UCSD-AML1 (cell line): ENCODE data around the gene GPER1.
"Not testable (repeated sequence)": the region's sequence is repeated elsewhere in the genome, so short reads cannot be mapped to it uniquely, and the experiment has no call there.

ENCODE experiments used
- DNase-seq: peaks from one replicate; lab custom pipeline; 2025; ENCODE audit not compliant: unreplicated experiment; lab: John Stamatoyannopoulos, UW

Gene GPER1

DNA sequence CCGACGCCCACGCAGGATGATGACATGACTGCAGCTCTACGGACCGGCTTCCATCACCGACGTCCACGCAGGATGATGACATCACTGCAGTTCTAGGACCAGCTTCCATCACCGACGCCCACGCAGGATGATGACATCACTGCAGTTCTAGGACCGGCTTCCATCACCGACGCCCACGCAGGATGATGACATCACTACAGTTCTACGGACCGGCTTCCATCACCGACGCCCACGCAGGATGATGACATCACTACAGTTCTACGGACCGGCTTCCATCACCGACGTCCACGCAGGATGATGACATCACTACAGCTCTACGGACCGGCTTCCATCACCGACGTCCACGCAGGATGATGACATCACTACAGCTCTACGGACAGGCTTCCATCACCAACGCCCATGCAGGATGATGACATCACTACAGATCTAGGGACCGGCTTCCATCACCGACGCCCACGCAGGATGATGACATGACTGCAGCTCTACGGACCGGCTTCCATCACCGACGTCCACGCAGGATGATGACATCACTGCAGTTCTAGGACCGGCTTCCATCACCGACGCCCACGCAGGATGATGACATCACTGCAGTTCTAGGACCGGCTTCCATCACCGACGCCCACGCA is 28.6 kb downstream of the GPER1 start:
- DNase-seq: not testable (repeated sequence)

DNA sequence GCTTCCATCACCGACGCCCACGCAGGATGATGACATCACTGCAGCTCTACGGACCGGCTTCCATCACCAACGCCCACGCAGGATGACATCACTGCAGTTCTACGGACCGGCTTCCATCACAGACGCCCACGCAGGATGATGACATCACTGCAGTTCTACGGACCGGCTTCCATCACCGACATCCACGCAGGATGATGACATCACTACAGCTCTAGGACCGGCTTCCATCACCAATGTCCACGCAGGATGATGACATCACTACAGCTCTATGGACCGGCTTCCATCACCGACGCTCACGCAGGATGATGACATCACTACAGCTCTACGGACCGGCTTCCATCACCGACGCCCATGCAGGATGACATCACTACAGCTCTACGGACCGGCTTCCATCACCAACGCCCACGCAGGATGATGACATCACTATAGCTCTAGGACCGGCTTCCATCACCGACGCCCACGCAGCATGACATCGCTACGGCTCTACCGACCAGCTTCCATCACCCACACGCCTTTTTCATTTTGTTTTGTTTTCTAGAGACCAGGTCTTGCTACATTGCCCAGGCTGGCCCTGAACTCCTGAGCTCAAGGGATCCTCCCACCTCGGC is 29.5 kb downstream of the GPER1 start:
- no peak for DNase-seq

DNA sequence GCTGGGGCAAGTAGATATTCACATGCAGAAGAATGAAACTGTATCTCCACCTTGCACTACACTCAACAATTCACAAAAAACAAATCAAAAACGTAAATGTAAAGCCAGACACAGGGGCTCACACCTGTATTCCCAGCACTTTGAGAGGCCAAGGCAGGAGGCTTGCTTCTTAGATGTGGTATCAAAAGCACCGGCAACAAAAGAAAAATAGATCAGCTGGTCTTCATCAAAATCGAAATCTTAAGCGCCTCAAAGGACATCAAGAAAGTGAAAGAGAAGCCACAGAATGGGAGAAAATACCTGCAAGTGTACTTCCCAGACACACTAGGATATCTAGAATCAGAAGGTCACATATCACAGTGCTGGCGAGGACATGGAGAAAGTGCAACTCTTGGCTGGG is 31.3 kb downstream of the GPER1 start:
- DNase-seq: no peak

DNA sequence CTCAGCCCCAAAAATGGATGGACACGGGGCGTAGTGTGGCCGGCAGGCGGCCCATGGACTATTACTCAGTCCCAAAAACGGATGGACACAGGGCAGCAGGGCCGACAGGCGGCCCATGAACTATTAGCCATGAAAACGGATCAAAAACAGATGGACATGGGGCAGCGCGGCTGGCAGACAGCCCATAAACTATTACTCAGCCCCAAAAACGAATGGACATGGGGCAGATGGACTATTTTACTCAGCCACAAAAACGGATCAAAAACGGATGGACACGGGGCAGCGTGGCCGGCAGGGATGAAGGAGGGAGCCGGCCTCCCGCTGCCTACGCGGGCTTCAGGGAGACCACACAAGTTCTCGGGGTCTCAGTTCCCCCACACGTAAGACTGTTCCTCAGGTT is 32.9 kb downstream of the GPER1 start:
- DNase-seq: no peak

DNA sequence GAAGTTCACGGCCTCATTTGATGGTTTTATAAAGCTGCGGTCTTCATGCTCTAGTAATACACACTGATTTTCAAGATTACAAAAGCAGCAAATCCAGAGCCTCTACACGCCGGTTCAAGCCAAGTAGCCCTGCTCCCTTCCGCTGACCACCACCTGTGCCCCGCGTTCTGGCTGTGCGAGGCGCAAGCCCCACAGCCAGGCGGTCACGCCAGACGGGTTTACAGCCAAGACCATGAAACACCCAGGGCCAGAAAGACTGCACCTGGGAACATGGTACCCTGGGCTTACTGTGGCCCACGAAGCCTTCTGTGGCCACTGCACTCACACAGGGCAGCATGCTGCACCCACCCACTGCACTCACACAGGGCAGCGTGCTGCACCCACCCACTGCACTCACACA is 33.6 kb downstream of the GPER1 start:
- no peak for DNase-seq

DNA sequence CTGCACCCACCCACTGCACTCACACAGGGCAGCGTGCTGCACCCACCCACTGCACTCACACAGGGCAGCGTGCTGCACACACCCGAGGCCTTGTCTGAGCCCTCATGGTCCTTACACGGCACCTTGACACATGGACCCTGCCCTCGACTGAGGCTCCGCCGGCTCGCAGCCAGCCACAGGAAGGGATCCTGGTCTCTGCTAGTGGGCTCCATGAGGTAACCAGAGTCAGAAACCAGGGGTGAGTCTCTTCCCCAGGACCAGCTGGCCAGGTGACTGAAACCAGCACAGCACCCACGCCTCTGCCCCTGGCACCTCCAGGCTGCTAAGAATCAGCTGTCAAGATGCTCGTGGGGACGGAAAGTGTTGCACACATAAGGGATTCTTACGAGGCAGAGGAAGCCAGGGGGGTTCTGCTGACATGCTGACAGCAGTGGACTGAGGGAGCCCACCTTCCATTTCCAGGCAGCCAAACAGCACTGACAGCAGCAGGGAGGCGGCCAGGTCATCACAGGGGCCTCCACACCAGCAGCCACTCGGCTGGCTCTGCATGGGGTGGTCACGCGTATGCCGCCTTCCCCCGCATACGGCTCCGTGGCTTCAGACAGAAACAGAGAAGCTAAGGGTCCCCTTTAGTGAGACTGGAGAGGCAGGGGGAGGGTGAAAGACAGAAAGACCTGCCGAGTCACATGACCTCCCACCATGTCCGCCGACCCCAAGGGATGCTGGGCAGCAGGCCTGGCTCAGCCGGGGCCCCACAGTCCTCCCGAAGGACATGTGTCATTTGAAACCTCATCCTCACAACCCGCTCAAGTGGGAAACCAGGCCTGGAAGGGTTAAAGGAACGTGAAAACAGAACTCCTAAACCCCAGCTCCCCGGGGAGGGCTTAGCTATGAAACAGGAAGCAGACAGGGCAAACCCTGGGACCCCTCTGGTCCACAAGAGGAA is 34.2 kb downstream of the GPER1 start:
- DNase-seq: no peak

DNA sequence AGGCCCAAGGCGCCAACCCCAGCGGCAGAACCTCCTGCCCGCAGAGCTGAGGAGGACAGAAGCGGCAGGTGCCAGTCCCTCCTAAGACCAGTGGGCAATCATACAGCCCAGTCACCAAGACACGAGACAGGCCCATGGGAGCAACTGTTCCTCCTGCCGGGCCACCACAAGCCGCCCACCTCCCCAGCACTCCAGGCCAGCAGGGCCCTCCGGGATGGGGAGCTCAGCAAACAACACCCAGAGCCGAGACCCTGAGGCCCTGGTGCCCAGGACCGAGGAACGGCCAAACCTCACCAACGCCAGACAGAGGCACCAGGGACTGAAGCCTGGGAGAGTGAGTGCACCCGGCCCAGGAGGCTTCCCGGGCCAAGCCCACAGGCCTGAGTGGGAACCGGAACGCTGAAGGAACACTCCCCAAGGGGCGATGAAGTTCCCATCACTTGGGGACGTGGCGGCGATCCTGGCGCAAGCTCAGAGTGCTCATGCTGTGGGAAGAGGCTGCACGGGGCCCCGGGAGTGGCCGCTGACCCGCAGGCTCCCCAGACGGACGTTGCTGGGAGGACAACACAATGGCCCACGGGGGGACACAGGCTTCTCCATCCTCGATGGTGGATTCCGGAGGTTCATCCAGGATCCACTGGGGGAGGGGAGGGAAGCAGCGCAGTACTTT is 35.1 kb downstream of the GPER1 start:
- DNase-seq: no peak

DNA sequence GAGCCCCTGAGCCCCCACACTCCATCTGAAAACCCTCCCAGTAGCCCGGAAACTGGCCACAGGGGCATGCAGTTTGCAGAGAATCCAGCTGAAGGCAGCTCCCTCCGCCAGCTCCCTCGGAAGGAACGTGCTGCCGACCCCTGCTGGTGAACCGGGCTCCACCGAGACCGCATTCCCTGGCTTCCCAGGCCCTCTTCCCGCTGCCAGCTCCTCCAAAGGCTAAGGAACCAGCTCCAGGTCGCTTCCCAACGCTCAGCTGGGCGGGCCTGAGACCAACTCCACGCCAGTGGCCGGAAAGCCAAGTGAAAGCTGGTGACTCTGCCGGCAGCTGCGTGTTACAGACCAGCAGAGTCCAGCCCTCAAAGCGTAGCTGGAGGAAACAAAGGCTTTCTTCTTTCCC is 35.8 kb downstream of the GPER1 start:
- no peak for DNase-seq

DNA sequence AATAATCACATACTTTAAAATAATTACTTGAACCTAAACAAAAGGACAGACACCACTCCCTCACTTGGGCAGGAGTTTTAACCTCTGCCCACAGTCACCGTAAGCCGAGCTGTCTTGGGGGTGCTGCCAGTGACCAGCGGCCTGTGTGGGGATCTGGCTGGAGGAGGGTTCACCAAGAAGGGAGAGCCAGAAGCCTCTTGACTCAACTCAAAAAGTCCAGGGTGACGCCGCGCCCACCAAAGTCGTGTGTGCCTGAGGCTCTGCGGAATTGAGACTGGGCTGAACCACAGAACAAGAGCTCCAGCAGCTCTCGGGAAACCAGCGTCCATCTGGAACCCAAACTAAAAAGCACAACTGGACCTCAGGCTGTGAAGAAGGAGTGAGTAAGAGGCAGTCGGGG is 36.3 kb downstream of the GPER1 start:
- DNase-seq: no peak

DNA sequence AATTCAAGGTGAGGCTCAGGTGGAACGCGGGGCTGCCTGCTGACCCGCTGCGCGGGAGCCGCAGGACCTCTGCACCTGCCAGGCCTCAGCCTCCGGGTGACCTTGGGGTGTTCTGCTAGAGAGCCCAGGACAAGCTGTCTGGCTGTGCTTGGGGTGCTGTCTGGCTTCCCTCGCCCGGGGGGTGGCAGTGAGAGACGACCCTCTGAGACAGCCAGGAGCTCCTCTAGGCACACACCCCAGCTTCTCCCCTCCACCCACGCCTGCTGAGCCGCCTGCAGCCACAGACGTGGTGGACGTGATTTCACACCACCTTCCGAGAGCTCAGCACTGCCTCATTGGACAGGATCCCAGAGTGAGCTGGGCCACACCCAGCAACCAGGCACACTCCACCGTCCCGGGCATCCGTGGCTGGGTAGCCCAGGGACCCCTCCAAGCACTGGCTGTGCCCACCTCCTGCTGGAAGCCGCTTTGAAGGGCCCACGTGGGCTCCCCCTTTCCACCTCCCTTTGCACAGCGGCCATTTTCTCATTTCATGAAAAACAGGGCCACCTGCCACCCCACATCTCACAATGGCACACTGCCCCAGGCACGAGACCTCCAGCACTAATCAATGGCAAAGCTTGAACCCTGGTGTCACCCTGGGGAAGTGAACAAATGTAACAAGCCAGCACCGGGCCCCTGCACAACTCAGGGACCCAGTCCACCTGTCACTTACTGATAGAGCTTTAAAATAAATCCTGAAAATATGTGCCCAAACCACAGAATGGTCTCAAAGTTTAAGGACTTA is 37.1 kb downstream of the GPER1 start:
- no peak for DNase-seq

DNA sequence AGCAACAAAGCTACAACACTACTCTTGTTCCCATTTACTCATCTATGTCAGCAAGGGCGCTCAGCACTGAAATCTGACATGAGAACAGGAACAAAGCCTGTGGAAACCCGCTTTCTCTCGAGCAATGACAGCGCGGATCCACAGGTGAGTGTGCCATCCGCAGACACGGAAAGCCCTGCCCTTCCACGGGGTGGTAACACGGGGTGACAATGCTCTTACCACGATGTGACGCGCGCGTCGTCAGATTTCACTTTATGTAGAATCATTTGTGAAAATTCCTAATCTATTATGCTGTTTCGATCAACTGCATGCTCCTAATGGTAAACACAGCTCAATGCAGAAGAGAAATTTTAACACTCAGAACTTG is 37.7 kb downstream of the GPER1 start:
- no peak for DNase-seq

DNA sequence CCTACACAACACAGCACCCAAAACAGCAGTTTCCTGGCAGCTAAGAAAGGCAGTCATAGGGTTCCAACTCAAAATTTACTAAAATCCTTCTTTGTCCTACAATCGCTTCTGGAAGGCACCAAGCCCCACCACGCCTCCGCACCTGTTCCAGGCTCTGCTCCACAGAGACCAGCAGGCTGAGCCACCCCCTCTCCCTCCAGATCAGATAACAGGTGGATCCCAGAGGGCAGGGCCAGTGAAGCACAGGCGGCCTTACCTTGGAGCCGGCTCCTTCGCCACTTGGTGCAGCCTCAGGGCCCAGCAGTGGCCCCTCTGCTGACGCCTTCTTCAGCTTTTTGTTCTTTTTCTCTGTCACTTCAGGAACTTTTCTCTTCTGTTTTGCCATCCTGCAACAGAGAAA is 39.1 kb downstream of the GPER1 start:
- no peak for DNase-seq

DNA sequence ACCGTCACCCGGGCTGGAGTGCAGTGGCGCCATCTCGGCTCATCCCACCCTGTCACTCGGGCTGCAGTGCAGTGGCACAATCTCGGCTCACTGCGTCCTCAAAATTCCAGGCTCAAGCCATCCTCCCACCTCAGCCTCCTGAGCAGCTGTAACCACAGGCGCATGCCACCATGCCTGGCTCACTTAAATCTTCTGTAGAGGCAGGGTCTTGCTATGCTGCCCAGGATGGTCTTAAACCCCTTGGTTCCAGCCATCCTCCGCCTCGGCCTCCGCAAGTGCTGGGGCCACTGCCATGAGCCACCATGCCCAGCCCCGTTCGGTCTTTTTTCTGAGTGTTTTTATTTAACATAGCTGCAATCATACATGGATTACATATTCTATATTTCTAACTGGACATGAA is 41.5 kb downstream of the GPER1 start:
- DNase-seq: no peak

DNA sequence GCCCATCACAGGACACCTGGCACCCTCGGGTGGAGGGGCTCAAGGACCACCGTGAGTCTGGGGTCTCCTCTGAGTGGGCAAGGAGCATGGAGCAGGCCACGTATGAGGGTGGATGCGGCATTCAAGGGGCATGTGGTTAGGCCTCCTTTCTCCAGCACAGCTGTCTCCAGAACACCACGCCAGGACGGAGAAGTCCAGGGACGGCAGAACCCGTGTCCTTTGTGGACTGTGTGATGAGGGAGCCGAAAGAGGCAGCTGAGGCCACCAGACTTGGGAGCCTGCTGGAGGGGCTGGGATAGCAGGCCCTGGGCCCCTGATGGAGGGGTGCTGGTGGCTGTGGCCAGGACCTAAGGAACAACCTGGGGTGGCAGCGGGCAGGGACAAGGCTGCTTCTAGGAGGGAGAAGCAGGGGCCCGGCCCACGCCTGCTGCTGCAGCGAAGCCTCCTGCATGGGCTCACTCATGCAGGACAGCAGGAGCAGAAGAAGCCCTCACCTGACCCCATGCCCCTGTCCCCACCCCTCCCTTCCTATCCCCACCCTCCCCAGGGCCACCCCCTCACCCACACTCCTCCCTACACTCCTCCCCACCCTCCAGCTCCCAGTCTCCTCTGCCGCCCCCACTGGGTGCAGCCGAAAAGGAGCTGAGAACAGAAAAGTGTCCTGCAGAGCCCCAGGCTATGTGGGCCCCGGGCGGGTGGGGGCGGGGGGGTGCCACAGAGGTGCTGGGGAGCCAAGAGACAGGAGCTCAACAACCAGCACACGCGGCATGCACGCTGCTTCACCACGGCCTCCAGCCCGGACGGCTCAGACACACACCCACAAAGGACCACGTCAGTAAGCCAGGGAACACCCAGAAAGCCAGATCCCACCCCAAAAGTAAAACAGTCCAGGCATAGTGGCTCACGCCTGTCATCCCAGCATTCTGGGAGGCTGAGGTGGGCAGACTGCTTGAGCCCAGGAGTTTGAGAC is 42.4 kb downstream of the GPER1 start:
- DNase-seq: no peak

DNA sequence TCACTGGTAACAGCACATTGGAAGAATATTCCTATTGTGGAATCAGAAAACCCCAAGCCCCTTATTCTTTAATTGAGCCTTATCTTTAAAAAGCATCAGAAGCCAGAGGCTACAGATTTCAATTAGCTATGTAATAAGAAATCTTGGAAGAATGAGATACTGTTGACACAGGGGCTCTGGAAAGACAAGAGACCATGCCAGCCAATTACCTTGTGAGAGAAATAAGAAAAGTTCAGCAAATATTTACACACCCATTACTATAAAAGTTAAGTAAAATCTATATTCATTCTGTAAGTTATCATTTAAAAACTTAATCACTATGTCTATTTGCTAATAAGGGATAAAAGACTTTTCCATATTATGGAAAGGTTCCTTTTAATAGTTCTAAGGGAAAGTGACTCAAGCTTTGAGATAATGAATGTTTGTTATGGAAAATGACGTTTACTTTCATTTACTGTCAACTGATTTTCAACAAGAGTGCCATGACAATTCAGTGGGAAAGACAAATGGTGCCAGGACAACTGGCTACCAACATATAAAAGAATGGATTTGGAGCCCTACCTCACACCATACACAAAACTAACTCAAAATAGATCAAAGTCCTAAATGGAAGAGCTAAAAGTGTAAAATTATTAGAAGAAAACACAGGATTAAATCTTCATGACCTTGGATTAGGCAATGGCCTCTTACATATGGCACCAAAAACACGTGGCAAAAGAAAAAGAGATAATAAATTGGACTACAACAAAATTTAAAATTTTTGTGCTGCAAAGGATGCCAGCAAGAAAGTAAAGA is 43.8 kb downstream of the GPER1 start:
- DNase-seq: no peak

DNA sequence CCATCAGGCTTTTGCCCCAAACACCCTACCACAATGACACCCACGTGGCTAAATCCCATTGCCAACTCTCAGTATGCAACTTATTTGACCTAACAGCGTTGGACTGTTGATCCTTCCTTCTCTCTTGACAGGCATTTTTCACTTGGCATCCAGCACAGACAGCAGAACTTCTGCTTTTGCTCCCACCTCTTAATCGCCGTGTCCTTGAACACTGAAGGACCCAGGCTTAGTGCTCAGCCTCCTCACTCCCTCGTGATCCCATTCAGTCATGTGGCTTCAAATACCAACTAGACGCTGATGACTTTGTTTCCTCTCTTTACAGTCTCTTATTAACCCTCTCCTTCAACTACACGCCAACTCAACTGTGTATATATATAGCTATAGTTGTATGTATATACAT is 47.0 kb downstream of the GPER1 start:
- DNase-seq: no peak

DNA sequence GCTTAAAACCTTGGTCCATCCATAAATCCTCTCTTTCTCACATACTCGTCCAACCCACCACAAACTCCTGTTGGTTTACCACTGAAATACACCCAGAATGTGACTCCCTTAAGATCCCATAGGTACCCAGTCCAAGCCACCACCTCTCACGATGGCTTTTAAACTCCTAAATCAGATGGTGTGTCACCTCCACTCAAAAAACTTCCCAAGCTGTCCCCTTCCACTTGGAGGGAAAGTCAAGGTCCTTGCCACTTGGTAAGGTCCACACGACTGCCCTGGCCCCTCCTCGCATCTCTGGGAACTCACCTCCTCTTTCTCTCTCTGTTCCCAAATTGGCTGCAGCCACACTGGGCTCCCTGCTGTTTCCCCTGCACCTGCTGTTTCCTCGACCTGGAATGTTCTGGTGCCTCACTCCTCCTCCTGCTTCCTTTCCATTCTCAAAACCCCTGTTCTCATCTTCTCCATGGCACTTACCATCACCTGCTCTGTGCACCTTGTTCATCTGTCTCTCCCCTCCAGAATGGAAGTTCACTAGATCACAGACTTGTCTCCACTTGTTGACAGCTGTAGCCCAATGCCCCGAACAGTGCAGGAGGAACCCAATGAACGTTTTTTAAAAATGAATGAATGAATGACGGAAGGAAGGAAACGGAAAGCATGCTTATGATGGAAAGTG is 49.1 kb downstream of the GPER1 start:
- no peak for DNase-seq

DNA sequence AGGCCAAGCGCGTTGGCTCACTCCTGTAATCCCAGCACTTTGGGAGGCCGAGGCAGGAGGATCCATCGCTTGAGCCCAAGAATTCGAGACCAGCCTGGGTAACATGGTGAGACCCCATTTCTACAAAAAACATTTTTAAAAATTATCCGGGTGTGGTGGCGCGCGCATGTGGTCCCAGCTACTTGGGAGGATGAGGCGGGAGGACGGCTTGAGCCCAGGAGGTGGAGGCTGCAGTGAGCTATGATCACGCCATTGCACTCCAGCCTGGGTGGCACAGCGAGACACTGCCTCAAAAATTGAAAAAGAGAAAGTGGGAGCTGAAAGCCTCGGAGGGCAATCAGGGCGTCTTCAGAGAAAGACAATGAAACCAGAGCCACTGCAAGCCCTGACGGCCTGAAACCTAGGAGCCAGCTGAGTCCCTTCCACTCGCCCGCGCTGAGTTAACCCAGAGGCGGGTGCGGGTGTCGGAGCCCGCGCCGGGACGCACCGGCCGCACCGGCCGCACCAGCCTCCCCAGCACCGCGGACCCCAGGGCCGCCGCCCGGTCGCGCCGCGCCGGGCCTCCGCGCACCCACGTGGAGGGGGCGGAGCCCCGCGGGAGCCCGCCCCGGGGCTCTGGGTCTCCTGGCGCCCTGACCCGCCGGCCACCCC is 49.7 kb downstream of the GPER1 start:
- no peak for DNase-seq
